ENCODE data around the gene AUNIP.

GRCh38 chr1:25796811-25797458 lies 62.3 kb downstream of the AUNIP start:
- TF ChIP-seq, protein P1, sequence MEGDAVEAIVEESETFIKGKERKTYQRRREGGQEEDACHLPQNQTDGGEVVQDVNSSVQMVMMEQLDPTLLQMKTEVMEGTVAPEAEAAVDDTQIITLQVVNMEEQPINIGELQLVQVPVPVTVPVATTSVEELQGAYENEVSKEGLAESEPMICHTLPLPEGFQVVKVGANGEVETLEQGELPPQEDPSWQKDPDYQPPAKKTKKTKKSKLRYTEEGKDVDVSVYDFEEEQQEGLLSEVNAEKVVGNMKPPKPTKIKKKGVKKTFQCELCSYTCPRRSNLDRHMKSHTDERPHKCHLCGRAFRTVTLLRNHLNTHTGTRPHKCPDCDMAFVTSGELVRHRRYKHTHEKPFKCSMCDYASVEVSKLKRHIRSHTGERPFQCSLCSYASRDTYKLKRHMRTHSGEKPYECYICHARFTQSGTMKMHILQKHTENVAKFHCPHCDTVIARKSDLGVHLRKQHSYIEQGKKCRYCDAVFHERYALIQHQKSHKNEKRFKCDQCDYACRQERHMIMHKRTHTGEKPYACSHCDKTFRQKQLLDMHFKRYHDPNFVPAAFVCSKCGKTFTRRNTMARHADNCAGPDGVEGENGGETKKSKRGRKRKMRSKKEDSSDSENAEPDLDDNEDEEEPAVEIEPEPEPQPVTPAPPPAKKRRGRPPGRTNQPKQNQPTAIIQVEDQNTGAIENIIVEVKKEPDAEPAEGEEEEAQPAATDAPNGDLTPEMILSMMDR (IDR thresholded peaks at IDR 0.05), result peak; percentile 70 to 88 (median 78)
- no peak for TF ChIP-seq EP300 (IDR thresholded peaks at IDR 0.05)

Data from upper lobe of left lung (tissue), 4 donors.